K562 (cell line): ENCODE data around the gene NTN4. TPM values are rescaled to one million over a fixed set of nuclear protein-coding genes. Genes with fewer than 3 reads are reported as not detected.
A peak's percentile ranks its signal among the peaks of the same experiment; 100 is the strongest.

ENCODE experiments used
- ATAC-seq: fragments of 200-7000 bp; cut with Tn5 transposase; 3 replicates; pipeline ENCODE4 v1.9.1; 2020; ENCODE audit warnings: moderate library complexity
- BruUV-seq: library from RNA; stranded (reverse); fragments of 400-500 nt; replicated peaks from 2 replicates; lab custom pipeline; 2021; lab: Mats Ljungman, UMichigan
- CTCF ChIA-PET: fragments of 300-600 bp; formaldehyde crosslinking; extraction: SDS; loops from one replicate; lab custom pipeline; 2021; ENCODE audit warnings: low intra/inter-chr PET ratio; lab: Yijun Ruan, JAX
- POLR2A ChIA-PET: fragments of 300-600, 350-650 bp; sonication (Branson Sonifier 250); formaldehyde crosslinking; extraction: SDS; loops from one replicate; lab custom pipeline; 2021; ENCODE audit warnings: antibody characterized with exemption, inconsistent platforms; lab: Yijun Ruan, JAX
- DNase-seq, 4 experiments: peaks; one replicate each; pipeline versions ENCODE4 v3.0.0 to v3.0.0-alpha.2; 2011 to 2018; ENCODE audit warnings: low spot score in 3 of 4, mixed read lengths in 3 of 4; ENCODE audit errors: extremely low read depth in 1 of 4
- FAIRE-seq: peaks from 2 replicates; lab custom pipeline; 2011; peaks lifted over from hg19 to GRCh38; lab: Jason Lieb, UNC
- H2AFZ ChIP-seq: 2 replicates; pipeline ENCODE4 v1.6.0; 2011; ENCODE audit warnings: low read depth, low read length, control low read depth, inconsistent platforms
- H3K27ac ChIP-seq: fragments of 200-600 bp; 3 replicates; pipeline ENCODE4 v1.8.0; 2011; ENCODE audit warnings: low read depth, mild to moderate bottlenecking, control low read depth, inconsistent platforms, low read length, moderate library complexity, mixed read lengths; ENCODE audit errors: extremely low read depth
- H3K27me3 ChIP-seq, 2 experiments: fragments of 300-600 bp in 1 of 2; 2 replicates in 1 of 2; 3 replicates in 1 of 2; pipeline versions ENCODE4 v1.6.0 to v1.8.0; 2011; ENCODE audit warnings: inconsistent platforms in 2 of 2, low read length in 2 of 2, mild to moderate bottlenecking in 1 of 2, mixed read lengths in 1 of 2, moderate library complexity in 1 of 2; ENCODE audit not compliant: control insufficient read depth in 2 of 2, insufficient read depth in 2 of 2
- H3K36me3 ChIP-seq: fragments of 300-600 bp; 3 replicates; pipeline ENCODE4 v1.8.0; 2011; ENCODE audit warnings: mild to moderate bottlenecking, low read length, inconsistent platforms; ENCODE audit not compliant: control insufficient read depth, insufficient read depth
- H3K4me1 ChIP-seq, 2 experiments: fragments of 200-600 bp in 1 of 2; replicated peaks in 1 of 2; 2 replicates in 1 of 2; 3 replicates in 1 of 2; pipeline versions ENCODE4 v1.5.1 to v1.8.0; 2011; ENCODE audit warnings: inconsistent platforms in 2 of 2, low read length in 2 of 2, mild to moderate bottlenecking in 1 of 2, mixed read lengths in 1 of 2, moderate library complexity in 1 of 2; ENCODE audit not compliant: control insufficient read depth in 2 of 2, insufficient read depth in 2 of 2
- H3K4me2 ChIP-seq: 2 replicates; pipeline ENCODE4 v1.6.1; 2011; ENCODE audit warnings: low read length, control low read depth, inconsistent platforms, mixed read lengths; ENCODE audit not compliant: insufficient read depth
- H3K4me3 ChIP-seq: fragments of 200-600 bp; sonication (generic), shearing (Covaris generic); 2 replicates; pipeline ENCODE4 v1.5.1; 2016; ENCODE audit warnings: control low read depth, inconsistent platforms
- H3K79me2 ChIP-seq: fragments of 200-600 bp; 3 replicates; pipeline ENCODE4 v1.8.0; 2011; ENCODE audit warnings: low read length, inconsistent platforms; ENCODE audit not compliant: control insufficient read depth, insufficient read depth
- H3K9ac ChIP-seq, 2 experiments: 2 replicates each; pipeline versions ENCODE4 v1.6.0 to v1.6.1; 2011; ENCODE audit warnings: low read depth in 2 of 2, low read length in 2 of 2, control low read depth in 1 of 2, inconsistent platforms in 1 of 2, mild to moderate bottlenecking in 1 of 2, mixed read lengths in 1 of 2; ENCODE audit not compliant: insufficient read depth in 1 of 2
- H3K9me1 ChIP-seq: one replicate; pipeline ENCODE4 v1.6.0; 2011; ENCODE audit warnings: inconsistent platforms, mild to moderate bottlenecking, low read length, moderate library complexity; ENCODE audit not compliant: control insufficient read depth, insufficient read depth
- H3K9me3 ChIP-seq: replicated peaks from 2 replicates; pipeline ENCODE4 v1.5.1; 2011; ENCODE audit warnings: low read depth, low read length, inconsistent platforms; ENCODE audit not compliant: control insufficient read depth, insufficient read depth
- H4K20me1 ChIP-seq: replicated peaks from 2 replicates; pipeline ENCODE4 v1.6.1; 2011; ENCODE audit warnings: low read length, inconsistent platforms, mixed read lengths; ENCODE audit not compliant: control insufficient read depth, insufficient read depth
- CAMTA2 ChIP-seq: fragments of 250-450 bp; sonication (Bioruptor Pico); conservative IDR thresholded peaks from 2 replicates; pipeline ENCODE4 v1.5.1; 2022
- MIER1 ChIP-seq: fragments of 450-650 bp; IDR thresholded peaks from 2 replicates; pipeline ENCODE4 v1.6.1; 2016; ENCODE audit warnings: antibody characterized with exemption, mild to moderate bottlenecking, low read depth
- MTA3 ChIP-seq: fragments of 450-650 bp; formaldehyde crosslinking; IDR thresholded peaks from 2 replicates; pipeline ENCODE4 v1.6.1; 2017; ENCODE audit warnings: mild to moderate bottlenecking, borderline replicate concordance
- NELFE ChIP-seq: IDR thresholded peaks from 2 replicates; pipeline ENCODE4 v1.6.1; 2011; ENCODE audit warnings: mild to moderate bottlenecking; ENCODE audit not compliant: insufficient read depth, insufficient read length
- NR3C1 ChIP-seq: sonication (generic); formaldehyde crosslinking; IDR thresholded peaks from 2 replicates; pipeline ENCODE4 v1.8.1; 2022; ENCODE audit warnings: missing genetic modification reagents
- PHTF2 ChIP-seq: fragments of 250-450 bp; sonication (Bioruptor Pico); IDR thresholded peaks from 2 replicates; pipeline ENCODE4 v1.5.0; 2021; ENCODE audit warnings: mild to moderate bottlenecking
- RBM14 ChIP-seq: fragments of 200-400 bp; formaldehyde crosslinking; IDR thresholded peaks from 2 replicates; pipeline ENCODE4 v1.6.1; 2018; ENCODE audit warnings: low read depth, mild to moderate bottlenecking, low read length, moderate library complexity, borderline replicate concordance; ENCODE audit not compliant: insufficient read depth
- SP2 ChIP-seq: IDR thresholded peaks from 2 replicates; pipeline ENCODE4 v1.6.1; 2011; ENCODE audit warnings: mild to moderate bottlenecking, low read depth, low read length, moderate library complexity; ENCODE audit not compliant: poor library complexity, severe bottlenecking; ENCODE audit errors: extremely low read depth
- ZNF668 ChIP-seq: fragments of 250-450 bp; sonication (Bioruptor Pico); IDR thresholded peaks from 2 replicates; pipeline ENCODE4 v1.8.0; 2022; ENCODE audit warnings: mild to moderate bottlenecking, inconsistent platforms
- WGBS: fragments of 100-300 bp; shearing (Covaris generic); methylation state at CpG from one replicate; pipeline ENCODE4 v1.1.6; 2016; ENCODE audit warnings: low coverage, mixed read lengths; ENCODE audit not compliant: insufficient coverage; ENCODE audit errors: missing lambda C conversion rate; 5-methylcytosine and 5-hydroxymethylcytosine counted together
- in situ Hi-C: fragments of 300-500 bp; cut with MboI; formaldehyde crosslinking; loops from 4 replicates; pipeline ENCODE4 v1.15.0; 2018; ENCODE audit warnings: inconsistent platforms, mixed read lengths
- intact Hi-C: fragments of 100-400 bp; cut with micrococcal nuclease; formaldehyde crosslinking; loops from 2 replicates; pipeline ENCODE4 v1.14.2; 2022
- polyA plus RNA-seq, 8 experiments: library from polyadenylated mRNA; depleted of rRNA in 4 of 8; stranded (reverse) in 5 of 8; unstranded in 3 of 8; fragments of >200 nt; fragmentation: Nextera tagmentation in 2 of 8; fragmentation: Illumina TruSeq in 1 of 8; extraction: Ambion mirVana in 2 of 8; extraction: Trizol in 1 of 8; gene quantifications; 2 replicates each; pipeline versions ENCODE4 v1.2.1 to v1.2.3, GENCODE V29; 2011 to 2014; ENCODE audit warnings: inconsistent platforms in 1 of 8, missing spikeins in 1 of 8
- total RNA-seq, 7 experiments: library from RNA; depleted of rRNA in 6 of 7; stranded (reverse); fragments of >200 nt in 6 of 7; fragmentation: Illumina TruSeq in 2 of 7; extraction: Trizol in 2 of 7; gene quantifications; 2 replicates each; pipeline versions ENCODE4 v1.2.1 to v1.2.3, GENCODE V29; 2011 to 2021; ENCODE audit warnings: low replicate concordance in 1 of 7
- TF ChIP-seq, protein P1 (sequence below): fragments of 450-650 bp; formaldehyde crosslinking; IDR thresholded peaks from 2 replicates; pipeline ENCODE4 v1.4.0; 2020; ENCODE audit warnings: mild to moderate bottlenecking, mixed read lengths

Gene NTN4
- total and polyA plus RNA-seq, 9 of the 15 experiments (the other 6 are each of a cell fraction or from before 2014, with no cell fraction given): 0.13 TPM; not detected in 8

DNA sequence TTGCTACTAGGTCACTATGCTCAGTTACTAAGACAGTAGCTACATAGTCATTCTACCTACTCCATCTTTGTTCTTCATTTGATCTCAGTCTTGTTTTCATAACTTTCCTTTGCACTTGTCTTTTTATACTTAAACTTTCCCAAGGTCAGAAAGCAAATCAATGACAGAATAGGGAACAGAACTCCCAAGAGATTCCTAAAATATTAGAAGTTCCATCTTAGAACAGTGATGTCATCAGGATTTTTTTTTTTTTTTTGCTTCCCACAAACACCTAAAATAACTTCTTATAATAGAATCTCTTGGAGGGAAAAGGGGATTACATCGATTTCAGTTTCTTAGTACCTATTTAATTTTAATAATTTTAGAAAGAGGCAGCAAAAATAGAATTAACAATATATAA lies 65.8 kb downstream of the NTN4 start:
- DNase-seq (no peak), FAIRE-seq (peak; percentile 11), ATAC-seq (no peak)
- TF ChIP-seq MTA3 (no peak), NR3C1 (no peak), NELFE (no peak), MIER1 (no peak), PHTF2 (CRISPR knock-in tag) (no peak), RBM14 (no peak), SP2 (no peak), CAMTA2 (CRISPR knock-in tag) (no peak), ZNF668 (CRISPR knock-in tag) (no peak)
- TF ChIP-seq, protein P1, sequence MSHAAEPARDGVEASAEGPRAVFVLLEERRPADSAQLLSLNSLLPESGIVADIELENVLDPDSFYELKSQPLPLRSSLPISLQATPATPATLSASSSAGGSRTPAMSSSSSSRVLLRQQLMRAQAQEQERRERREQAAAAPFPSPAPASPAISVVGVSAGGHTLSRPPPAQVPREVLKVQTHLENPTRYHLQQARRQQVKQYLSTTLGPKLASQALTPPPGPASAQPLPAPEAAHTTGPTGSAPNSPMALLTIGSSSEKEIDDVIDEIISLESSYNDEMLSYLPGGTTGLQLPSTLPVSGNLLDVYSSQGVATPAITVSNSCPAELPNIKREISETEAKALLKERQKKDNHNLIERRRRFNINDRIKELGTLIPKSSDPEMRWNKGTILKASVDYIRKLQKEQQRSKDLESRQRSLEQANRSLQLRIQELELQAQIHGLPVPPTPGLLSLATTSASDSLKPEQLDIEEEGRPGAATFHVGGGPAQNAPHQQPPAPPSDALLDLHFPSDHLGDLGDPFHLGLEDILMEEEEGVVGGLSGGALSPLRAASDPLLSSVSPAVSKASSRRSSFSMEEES (CRISPR knock-in tag): no peak
- Histone ChIP-seq H3K9ac (no peak overlapping the region), H3K79me2 (no peaks in the 10 kb centered on the region), H2AFZ (no peak overlapping the region), H3K9me1 (no peaks in the 10 kb centered on the region), H3K27ac (no peak overlapping the region), H3K36me3 (no peaks in the 10 kb centered on the region), H3K4me3 (no peak overlapping the region), H3K4me2 (no peak overlapping the region), H3K4me1 (no peaks in the 10 kb centered on the region), H4K20me1 (no peaks in the 10 kb centered on the region), H3K9me3 (no peaks in the 10 kb centered on the region), H3K27me3 (no peaks in the 10 kb centered on the region; a peak in 2 of 5 replicates)
- CTCF ChIA-PET: no interaction called here
- POLR2A ChIA-PET: interaction anchor here (0.9 kb wide), 1 partner anchor 8 kb away, joined by 4 read pairs; no protein-coding TSS in a partner anchor
- in situ Hi-C loops (no loop called here), intact Hi-C loops (no loop called here)
- no TSS peak for BruUV-seq
- WGBS: 6% methylated on average over 1 of the region's 1 CpG
